Measurements from ENCODE around the gene GATA5. TPM values are rescaled to one million over a fixed set of nuclear protein-coding genes. Genes with fewer than 3 reads are reported as not detected.

The GATA5 gene
- total RNA-seq, 3 donors from 2014 or later, result 0.73 TPM; not detected in 2

- intact Hi-C loops (cut with DNase I; ENCODE audit: low total_unique reads), result no loop called here
- no peaks in the 10 kb centered on the region for H3K36me3 ChIP-seq
- H3K9me3 ChIP-seq, result no peaks in the 10 kb centered on the region
- peaks cover 7 to 10% of the 10 kb centered on the region in 2 donors for H3K4me1 ChIP-seq
- H3K4me3 ChIP-seq, result no peak overlapping the region
- no peak for TF ChIP-seq POLR2A (IDR thresholded peaks at IDR 0.05)
- TF ChIP-seq POLR2AphosphoS5 (IDR thresholded peaks at IDR 0.05), result no peak
- TF ChIP-seq, protein P1, sequence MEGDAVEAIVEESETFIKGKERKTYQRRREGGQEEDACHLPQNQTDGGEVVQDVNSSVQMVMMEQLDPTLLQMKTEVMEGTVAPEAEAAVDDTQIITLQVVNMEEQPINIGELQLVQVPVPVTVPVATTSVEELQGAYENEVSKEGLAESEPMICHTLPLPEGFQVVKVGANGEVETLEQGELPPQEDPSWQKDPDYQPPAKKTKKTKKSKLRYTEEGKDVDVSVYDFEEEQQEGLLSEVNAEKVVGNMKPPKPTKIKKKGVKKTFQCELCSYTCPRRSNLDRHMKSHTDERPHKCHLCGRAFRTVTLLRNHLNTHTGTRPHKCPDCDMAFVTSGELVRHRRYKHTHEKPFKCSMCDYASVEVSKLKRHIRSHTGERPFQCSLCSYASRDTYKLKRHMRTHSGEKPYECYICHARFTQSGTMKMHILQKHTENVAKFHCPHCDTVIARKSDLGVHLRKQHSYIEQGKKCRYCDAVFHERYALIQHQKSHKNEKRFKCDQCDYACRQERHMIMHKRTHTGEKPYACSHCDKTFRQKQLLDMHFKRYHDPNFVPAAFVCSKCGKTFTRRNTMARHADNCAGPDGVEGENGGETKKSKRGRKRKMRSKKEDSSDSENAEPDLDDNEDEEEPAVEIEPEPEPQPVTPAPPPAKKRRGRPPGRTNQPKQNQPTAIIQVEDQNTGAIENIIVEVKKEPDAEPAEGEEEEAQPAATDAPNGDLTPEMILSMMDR (IDR thresholded peaks at IDR 0.05), result no peak
- H3K27ac ChIP-seq, result no peak overlapping the region
- H3K27me3 ChIP-seq, result peaks cover 18 to 89% of the 10 kb centered on the region in 2 donors
- DNase-seq (ENCODE audit: low spot score in 2 of 2), result no peak
Measured at GRCh38 chr20:62477669-62478455, 2.1 kb upstream of the GATA5 start.

GRCh38 chr20:62476056-62476838 lies 452 bp upstream of the GATA5 start:
- intact Hi-C loops (cut with DNase I; ENCODE audit: low total_unique reads), result no loop called here
- H3K36me3 ChIP-seq, result no peaks in the 10 kb centered on the region
- peaks cover 7 to 10% of the 10 kb centered on the region in 2 donors for H3K4me1 ChIP-seq
- H3K27me3 ChIP-seq, result peaks cover 18 to 85% of the 10 kb centered on the region in 2 donors
- no peak for DNase-seq (ENCODE audit: low spot score in 2 of 2)
- H3K27ac ChIP-seq, result no peak overlapping the region
- no peak for TF ChIP-seq POLR2A (IDR thresholded peaks at IDR 0.05)
- no peak for TF ChIP-seq POLR2AphosphoS5 (IDR thresholded peaks at IDR 0.05)
- TF ChIP-seq, protein P1 (IDR thresholded peaks at IDR 0.05), result no peak
- H3K4me3 ChIP-seq, result peak overlapping the region; percentile 4 to 62 (median 35)
- H3K9me3 ChIP-seq, result no peaks in the 10 kb centered on the region

GRCh38 chr20:62475027-62475771 lies 596 bp downstream of the GATA5 start:
- DNase-seq (ENCODE audit: low spot score in 2 of 2), result no peak
- peak overlapping the region in 2 of 3 donors; percentile 35 to 62 for H3K4me3 ChIP-seq
- H3K36me3 ChIP-seq, result no peaks in the 10 kb centered on the region
- H3K27me3 ChIP-seq, result peaks cover 11 to 84% of the 10 kb centered on the region in 2 donors
- no peak overlapping the region for H3K27ac ChIP-seq
- no peaks in the 10 kb centered on the region for H3K9me3 ChIP-seq
- intact Hi-C loops (cut with DNase I; ENCODE audit: low total_unique reads), result no loop called here
- TF ChIP-seq, protein P1 (IDR thresholded peaks at IDR 0.05), result no peak
- TF ChIP-seq POLR2AphosphoS5 (IDR thresholded peaks at IDR 0.05), result no peak
- H3K4me1 ChIP-seq, result peaks cover 7 to 10% of the 10 kb centered on the region in 2 donors

- TF ChIP-seq, protein P1 (IDR thresholded peaks at IDR 0.05), result no peak
- TF ChIP-seq POLR2A (IDR thresholded peaks at IDR 0.05) (no peak), POLR2AphosphoS5 (IDR thresholded peaks at IDR 0.05) (no peak)
- H3K27ac ChIP-seq, result no peak overlapping the region
Measured at GRCh38 chr20:62474604-62475026, 1.2 kb downstream of the GATA5 start.

More at GRCh38 chr20:62474604-62475026, 1.2 kb downstream of the GATA5 start:
- peaks cover 10 to 86% of the 10 kb centered on the region in 2 donors for H3K27me3 ChIP-seq
- peaks cover 7 to 10% of the 10 kb centered on the region in 2 donors for H3K4me1 ChIP-seq
- no peaks in the 10 kb centered on the region for H3K9me3 ChIP-seq
- intact Hi-C loops (cut with DNase I; ENCODE audit: low total_unique reads), result loop anchor here (5.0 kb wide), 1 partner anchor 187 kb away; no protein-coding TSS in a partner anchor
- peak overlapping the region in 1 of 3 donors; percentile 62 for H3K4me3 ChIP-seq
- DNase-seq (ENCODE audit: low spot score in 2 of 2), result no peak
- H3K36me3 ChIP-seq, result no peaks in the 10 kb centered on the region
